Measurements from ENCODE around the gene KRTAP1-5.
"Not testable (repeated sequence)": the region's sequence is repeated elsewhere in the genome, so short reads cannot be mapped to it uniquely, and the experiment has no call there.

The KRTAP1-5 gene

DNA sequence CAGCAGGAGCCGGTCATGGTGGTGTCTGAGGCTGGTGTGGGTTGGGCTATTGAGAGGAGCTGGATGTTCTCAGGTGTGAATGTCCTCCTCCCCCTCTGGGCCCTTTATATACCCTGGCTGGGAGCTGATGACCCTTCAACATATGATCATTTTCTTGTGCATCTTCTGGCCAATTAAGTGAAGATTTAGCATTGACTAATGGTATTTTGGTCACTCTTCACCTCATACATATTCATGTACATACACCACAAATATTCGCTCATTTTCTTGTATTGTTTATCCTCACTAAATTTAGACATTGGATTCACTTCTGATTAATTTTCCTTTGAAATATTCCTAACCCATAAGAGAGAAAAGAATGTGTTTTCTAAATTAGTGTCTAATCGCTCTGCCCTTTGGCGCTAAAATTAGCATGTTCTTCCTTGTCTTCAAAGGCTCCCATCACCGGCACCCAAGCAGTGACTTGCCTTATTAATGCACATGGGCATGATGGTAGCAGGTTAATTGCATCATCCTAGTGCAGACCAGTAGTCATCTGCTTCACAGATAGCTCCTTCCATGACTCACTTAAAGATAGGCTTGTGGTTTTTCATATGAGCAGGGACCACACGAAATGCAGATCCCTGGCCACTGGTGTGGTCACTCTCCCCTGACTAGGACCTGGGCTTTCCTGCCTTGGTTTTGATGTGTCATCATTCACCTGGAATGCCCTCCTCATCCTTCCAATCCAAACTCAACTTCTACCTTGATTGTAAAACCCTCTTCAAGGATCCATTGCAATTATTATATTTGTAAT lies 39.0 kb upstream of the KRTAP1-5 start, which contains the start of gene KRTAP2-4:
Gene KRTAP2-4 (minus strand): TSS at position 51 of the 796 bp plus-strand sequence. CDS start 34 bp downstream, at position 17.
- no peaks in the 10 kb centered on the region for H3K36me3 ChIP-seq (ENCODE audit: control insufficient read depth in 4 of 4, insufficient read depth in 4 of 4, low read length in 3 of 4)

DNA sequence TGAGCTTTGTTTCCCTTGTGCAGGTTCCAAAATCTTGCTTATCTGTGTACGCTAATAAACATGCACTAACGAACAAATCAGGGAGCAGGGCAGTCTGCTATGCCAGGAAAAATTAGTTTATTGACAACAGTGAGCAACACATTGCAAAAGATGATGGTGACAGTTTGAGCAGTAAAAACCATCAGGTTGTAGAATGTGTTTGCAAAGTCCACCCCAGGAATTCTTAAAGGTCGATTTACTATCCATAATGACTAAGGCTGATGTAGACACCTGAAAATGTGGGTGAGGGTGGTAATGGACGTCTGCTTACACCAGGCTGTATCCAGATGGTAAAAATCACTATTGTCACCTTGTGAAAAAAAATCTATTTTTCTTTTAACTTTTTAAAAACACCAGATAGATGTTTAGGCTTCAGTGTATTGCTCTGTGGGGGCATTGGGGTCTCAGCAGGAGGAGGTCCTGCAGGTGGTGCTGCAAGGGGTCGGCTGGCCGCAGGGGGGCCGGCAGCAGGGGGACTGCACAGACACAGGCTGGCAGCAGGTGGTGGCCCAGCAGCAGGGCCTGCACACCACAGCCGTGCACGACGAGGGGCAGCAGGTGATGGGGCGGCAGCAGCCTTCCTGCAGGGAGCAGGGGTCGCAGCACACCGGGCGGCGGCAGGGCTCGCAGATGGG lies 38.1 kb upstream of the KRTAP1-5 start:
- H3K36me3 ChIP-seq (ENCODE audit: control insufficient read depth in 4 of 4, insufficient read depth in 4 of 4, low read length in 3 of 4); H3K27ac ChIP-seq (ENCODE audit: insufficient read depth in 1 of 2, low read depth in 1 of 2, low read length in 2 of 2, poor library complexity in 1 of 2, severe bottlenecking in 2 of 2); H3K9me3 ChIP-seq (ENCODE audit: control extremely low read depth in 1 of 5, control insufficient read depth in 4 of 5, insufficient read depth in 2 of 5, low read depth in 1 of 5, low read length in 4 of 5); H3K4me1 ChIP-seq (ENCODE audit: control extremely low read depth in 1 of 4, control insufficient read depth in 4 of 4, insufficient read depth in 4 of 4, low read length in 3 of 4); H3K4me3 ChIP-seq (ENCODE audit: control insufficient read depth in 1 of 7, extremely low read depth in 1 of 7, insufficient read depth in 4 of 7, low read depth in 2 of 7, low read length in 6 of 7); POLR2A ChIA-PET; CTCF ChIA-PET; DNase-seq: not testable (repeated sequence)
- 100% methylated on average over 2 of the region's 16 CpGs for WGBS (ENCODE audit: insufficient coverage)
- peaks cover 4 to 20% (median 12%) of the 10 kb centered on the region in 5 experiments for H3K27me3 ChIP-seq (replicated peaks in 2 of 5; ENCODE audit: control insufficient read depth in 4 of 5, insufficient read depth in 5 of 5, low read length in 4 of 5)

More for the DNA sequence above, 39.0 kb upstream of the KRTAP1-5 start, which contains the start of gene KRTAP2-4:
- CTCF ChIA-PET = no interaction called here
- POLR2A ChIA-PET = no interaction called here
- 100% methylated on average over 3 of the region's 6 CpGs for WGBS (ENCODE audit: insufficient coverage)
- H3K27me3 ChIP-seq (replicated peaks in 2 of 5; ENCODE audit: control insufficient read depth in 4 of 5, insufficient read depth in 5 of 5, low read length in 4 of 5) = peaks cover 0 to 13% (median 9%) of the 10 kb centered on the region in 5 experiments
- H3K4me1 ChIP-seq (ENCODE audit: control extremely low read depth in 1 of 4, control insufficient read depth in 4 of 4, insufficient read depth in 4 of 4, low read length in 3 of 4) = no peaks in the 10 kb centered on the region
- H3K27ac ChIP-seq (ENCODE audit: insufficient read depth in 1 of 2, low read depth in 1 of 2, low read length in 2 of 2, poor library complexity in 1 of 2, severe bottlenecking in 2 of 2) = no peak within 1 kb of the TSS
- no peaks in the 10 kb centered on the region for H3K9me3 ChIP-seq (ENCODE audit: control extremely low read depth in 1 of 5, control insufficient read depth in 4 of 5, insufficient read depth in 2 of 5, low read depth in 1 of 5, low read length in 4 of 5)
- DNase-seq = peak in 1 of 3 donors; percentile 10
- no peak within 1 kb of the TSS for H3K4me3 ChIP-seq (ENCODE audit: control insufficient read depth in 1 of 7, extremely low read depth in 1 of 7, insufficient read depth in 4 of 7, low read depth in 2 of 7, low read length in 6 of 7)

- no peak overlapping the region for H3K27ac ChIP-seq (ENCODE audit: insufficient read depth in 1 of 2, low read depth in 1 of 2, low read length in 2 of 2, poor library complexity in 1 of 2, severe bottlenecking in 2 of 2)
- no peak overlapping the region for H3K4me3 ChIP-seq (ENCODE audit: control insufficient read depth in 1 of 7, extremely low read depth in 1 of 7, insufficient read depth in 4 of 7, low read depth in 2 of 7, low read length in 6 of 7)
- H3K36me3 ChIP-seq (ENCODE audit: control insufficient read depth in 4 of 4, insufficient read depth in 4 of 4, low read length in 3 of 4) = no peaks in the 10 kb centered on the region
- WGBS (ENCODE audit: insufficient coverage) = no CpG with 5 or more reads among the region's 1 CpG
- H3K4me1 ChIP-seq (ENCODE audit: control extremely low read depth in 1 of 4, control insufficient read depth in 4 of 4, insufficient read depth in 4 of 4, low read length in 3 of 4) = no peaks in the 10 kb centered on the region
- DNase-seq = no peak
- ChIA-PET POLR2A (no interaction called here), CTCF (no interaction called here)
- no peaks in the 10 kb centered on the region for H3K9me3 ChIP-seq (ENCODE audit: control extremely low read depth in 1 of 5, control insufficient read depth in 4 of 5, insufficient read depth in 2 of 5, low read depth in 1 of 5, low read length in 4 of 5)
- H3K27me3 ChIP-seq (replicated peaks in 2 of 5; ENCODE audit: control insufficient read depth in 4 of 5, insufficient read depth in 5 of 5, low read length in 4 of 5) = peaks cover 4 to 25% (median 17%) of the 10 kb centered on the region in 5 experiments
Observed at GRCh38 chr17:41064301-41064700, 37.3 kb upstream of the KRTAP1-5 start.

GRCh38 chr17:41063449-41063848 lies 36.4 kb upstream of the KRTAP1-5 start:
- peaks cover 4 to 32% (median 20%) of the 10 kb centered on the region in 5 experiments for H3K27me3 ChIP-seq (replicated peaks in 2 of 5; ENCODE audit: control insufficient read depth in 4 of 5, insufficient read depth in 5 of 5, low read length in 4 of 5)
- H3K27ac ChIP-seq (ENCODE audit: insufficient read depth in 1 of 2, low read depth in 1 of 2, low read length in 2 of 2, poor library complexity in 1 of 2, severe bottlenecking in 2 of 2) = no peak overlapping the region
- no peak overlapping the region for H3K4me3 ChIP-seq (ENCODE audit: control insufficient read depth in 1 of 7, extremely low read depth in 1 of 7, insufficient read depth in 4 of 7, low read depth in 2 of 7, low read length in 6 of 7)
- ChIA-PET CTCF (no interaction called here), POLR2A (no interaction called here)
- no peak for DNase-seq
- no peaks in the 10 kb centered on the region for H3K9me3 ChIP-seq (ENCODE audit: control extremely low read depth in 1 of 5, control insufficient read depth in 4 of 5, insufficient read depth in 2 of 5, low read depth in 1 of 5, low read length in 4 of 5)
- no peaks in the 10 kb centered on the region for H3K36me3 ChIP-seq (ENCODE audit: control insufficient read depth in 4 of 4, insufficient read depth in 4 of 4, low read length in 3 of 4)
- WGBS (ENCODE audit: insufficient coverage) = no CpG with 5 or more reads among the region's 4 CpGs
- no peaks in the 10 kb centered on the region for H3K4me1 ChIP-seq (ENCODE audit: control extremely low read depth in 1 of 4, control insufficient read depth in 4 of 4, insufficient read depth in 4 of 4, low read length in 3 of 4)

DNA sequence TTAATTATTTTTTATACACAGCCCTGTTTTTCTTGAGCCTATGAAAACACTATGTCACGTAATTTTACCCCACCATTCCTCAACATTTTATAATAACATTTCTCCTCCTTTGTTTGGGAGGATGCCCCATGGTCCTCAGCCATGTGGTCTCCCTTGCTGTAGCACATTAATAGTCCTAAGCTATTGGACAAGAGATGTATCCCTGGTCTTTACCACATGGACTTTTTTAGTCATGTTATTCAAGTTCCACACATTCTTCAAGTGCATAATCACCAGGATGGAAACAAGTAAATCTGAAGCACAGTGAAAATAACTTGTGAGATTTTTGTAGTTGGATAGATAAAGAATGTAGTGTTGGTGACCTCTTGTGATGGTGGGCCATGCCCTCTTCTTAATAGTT lies 35.0 kb upstream of the KRTAP1-5 start:
- ChIA-PET POLR2A (no interaction called here), CTCF (no interaction called here)
- no CpG with 5 or more reads among the region's 1 CpG for WGBS (ENCODE audit: insufficient coverage)
- DNase-seq = no peak
- Histone ChIP-seq H3K27ac (ENCODE audit: insufficient read depth in 1 of 2, low read depth in 1 of 2, low read length in 2 of 2, poor library complexity in 1 of 2, severe bottlenecking in 2 of 2) (no peak overlapping the region), H3K4me3 (ENCODE audit: control insufficient read depth in 1 of 7, extremely low read depth in 1 of 7, insufficient read depth in 4 of 7, low read depth in 2 of 7, low read length in 6 of 7) (no peak overlapping the region), H3K36me3 (ENCODE audit: control insufficient read depth in 4 of 4, insufficient read depth in 4 of 4, low read length in 3 of 4) (no peaks in the 10 kb centered on the region), H3K4me1 (ENCODE audit: control extremely low read depth in 1 of 4, control insufficient read depth in 4 of 4, insufficient read depth in 4 of 4, low read length in 3 of 4) (no peaks in the 10 kb centered on the region), H3K27me3 (replicated peaks in 2 of 5; ENCODE audit: control insufficient read depth in 4 of 5, insufficient read depth in 5 of 5, low read length in 4 of 5) (peaks cover 4 to 39% (median 20%) of the 10 kb centered on the region in 5 experiments), H3K9me3 (ENCODE audit: control extremely low read depth in 1 of 5, control insufficient read depth in 4 of 5, insufficient read depth in 2 of 5, low read depth in 1 of 5, low read length in 4 of 5) (peaks cover 0 to 4% (median 0%) of the 10 kb centered on the region in 5 experiments)

DNA sequence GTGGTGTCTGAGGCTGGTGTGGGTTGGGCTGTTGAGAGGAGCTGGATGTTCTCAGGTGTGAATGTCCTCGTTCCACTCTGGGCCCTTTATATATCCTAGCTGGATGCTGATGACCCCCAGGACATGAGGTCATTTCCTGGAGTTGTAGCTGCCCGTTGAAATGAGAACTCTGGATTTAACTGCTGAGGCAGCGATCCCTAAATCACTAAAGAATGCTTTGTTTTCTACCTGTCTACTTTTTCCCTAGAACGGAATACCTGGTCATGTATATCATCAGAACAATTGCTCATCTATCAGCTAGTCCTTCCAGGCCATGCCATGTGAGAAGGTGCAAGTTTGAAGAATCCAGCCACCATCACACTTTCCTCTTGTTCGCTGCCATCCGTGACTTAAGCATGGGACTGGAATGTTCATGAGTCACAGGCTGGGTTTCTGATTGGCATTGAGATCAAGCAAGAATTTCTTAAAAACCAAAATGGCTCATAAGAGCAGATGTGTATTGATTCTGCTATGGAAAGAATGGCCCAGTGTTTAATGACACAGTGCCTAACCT lies 33.1 kb upstream of the KRTAP1-5 start, which contains the start of gene KRTAP2-3:
Gene KRTAP2-3 (minus strand): TSS at position 63 of the 553 bp plus-strand sequence. CDS start 64 bp downstream, outside the sequence.
- Histone ChIP-seq H3K9me3 (ENCODE audit: control extremely low read depth in 1 of 5, control insufficient read depth in 4 of 5, insufficient read depth in 2 of 5, low read depth in 1 of 5, low read length in 4 of 5) (peaks cover 0 to 4% (median 0%) of the 10 kb centered on the region in 5 experiments), H3K4me3 (ENCODE audit: control insufficient read depth in 1 of 7, extremely low read depth in 1 of 7, insufficient read depth in 4 of 7, low read depth in 2 of 7, low read length in 6 of 7) (no peak within 1 kb of the TSS), H3K27me3 (replicated peaks in 2 of 5; ENCODE audit: control insufficient read depth in 4 of 5, insufficient read depth in 5 of 5, low read length in 4 of 5) (peaks cover 4 to 41% (median 20%) of the 10 kb centered on the region in 5 experiments), H3K36me3 (ENCODE audit: control insufficient read depth in 4 of 4, insufficient read depth in 4 of 4, low read length in 3 of 4) (no peaks in the 10 kb centered on the region), H3K27ac (ENCODE audit: insufficient read depth in 1 of 2, low read depth in 1 of 2, low read length in 2 of 2, poor library complexity in 1 of 2, severe bottlenecking in 2 of 2) (no peak within 1 kb of the TSS), H3K4me1 (ENCODE audit: control extremely low read depth in 1 of 4, control insufficient read depth in 4 of 4, insufficient read depth in 4 of 4, low read length in 3 of 4) (no peaks in the 10 kb centered on the region)
- ChIA-PET CTCF (no interaction called here), POLR2A (no interaction called here)
- DNase-seq = no peak
- WGBS (ENCODE audit: insufficient coverage) = 78% methylated on average over 5 of the region's 6 CpGs

Data from common myeloid progenitor, CD34-positive (primary cell).